Omental fat pad (tissue), 4 donors: ENCODE data around the gene PLA2R1. TPM values are rescaled to one million over a fixed set of nuclear protein-coding genes. Genes with fewer than 3 reads are reported as not detected.

ENCODE experiments used
- ATAC-seq: fragments of 150-250 bp; one replicate; pipeline ENCODE4 v1.9.1; 2016; ENCODE audit warnings: mild to moderate bottlenecking, moderate library complexity; ENCODE audit not compliant: low FRiP score
- DNase-seq: peaks from one replicate; pipeline ENCODE4 v3.0.0-alpha.2; 2019; ENCODE audit warnings: low spot score
- CTCF ChIP-seq, 3 donors: fragments of 450-650 bp; IDR thresholded peaks; one replicate each; pipeline ENCODE4 v1.5.1; 2016 to 2017; ENCODE audit warnings: antibody characterized with exemption in 3 of 3, mild to moderate bottlenecking in 3 of 3, moderate library complexity in 2 of 3
- total RNA-seq, 4 donors: library from RNA; depleted of rRNA; stranded (reverse); fragments of >200 nt; gene quantifications; one replicate each; pipeline ENCODE4 v1.1.0, GENCODE V29; 2016

The PLA2R1 gene
- total RNA-seq, 4 donors from 2014 or later: 6.5 to 13.5 (median 12.5) TPM

DNA sequence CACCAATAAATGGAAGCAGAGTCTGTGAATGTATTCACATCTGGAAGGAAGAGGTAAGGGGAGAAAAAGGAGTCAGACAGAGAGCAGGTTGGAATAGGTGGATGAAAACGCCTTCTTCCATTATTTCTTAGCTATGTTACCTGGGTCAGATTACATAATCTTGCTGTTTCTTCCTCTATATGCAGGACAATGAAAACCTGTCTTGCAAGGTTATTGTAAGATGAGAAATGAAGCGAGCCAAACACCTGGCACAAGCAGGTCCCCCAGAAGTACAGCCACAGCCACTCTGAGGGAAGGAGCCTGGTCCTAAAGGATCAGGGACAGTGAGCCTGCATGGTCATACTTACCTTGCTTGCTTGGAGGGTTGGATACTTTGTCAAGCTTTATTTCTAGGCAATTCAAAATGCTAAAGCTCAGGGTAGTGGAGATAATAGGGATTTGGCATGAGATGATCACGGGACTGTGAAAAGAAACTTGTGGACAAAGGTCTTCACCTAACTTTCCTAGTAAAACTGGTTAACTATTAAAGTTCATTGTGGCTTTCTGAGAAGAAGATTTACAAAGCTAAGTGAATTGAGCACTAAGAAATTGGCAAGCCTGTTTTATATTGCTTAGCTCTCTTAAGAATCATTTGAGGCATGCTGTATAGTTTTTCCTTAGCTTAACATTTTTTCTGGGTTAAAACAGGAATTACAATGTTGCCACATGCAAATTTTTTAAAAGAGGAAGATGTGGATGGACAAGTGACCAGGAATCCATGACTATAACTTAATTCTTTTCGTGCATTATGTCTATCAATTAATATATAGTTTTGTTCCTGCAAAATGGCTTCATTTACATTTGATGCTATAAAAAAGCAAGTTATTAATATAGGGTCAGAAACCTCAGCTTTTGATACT, 15.7 kb upstream of the PLA2R1 start:
- no peak for TF ChIP-seq CTCF (IDR thresholded peaks at IDR 0.05)

GRCh38 chr2:160076914-160077313, 14.5 kb upstream of the PLA2R1 start:
- no peak for DNase-seq
- no peak for ATAC-seq
- no peak for TF ChIP-seq CTCF (IDR thresholded peaks at IDR 0.05)

More for the DNA sequence above, 15.7 kb upstream of the PLA2R1 start:
- ATAC-seq (no peak), DNase-seq (no peak)

- DNase-seq: no peak
- ATAC-seq: no peak
- TF ChIP-seq CTCF (IDR thresholded peaks at IDR 0.05): no peak
Observed at GRCh38 chr2:160076241-160076640, 13.8 kb upstream of the PLA2R1 start.

- DNase-seq: no peak
- no peak for TF ChIP-seq CTCF (IDR thresholded peaks at IDR 0.05)
- ATAC-seq: no peak
Observed at GRCh38 chr2:160075171-160075570, 12.8 kb upstream of the PLA2R1 start.

DNA sequence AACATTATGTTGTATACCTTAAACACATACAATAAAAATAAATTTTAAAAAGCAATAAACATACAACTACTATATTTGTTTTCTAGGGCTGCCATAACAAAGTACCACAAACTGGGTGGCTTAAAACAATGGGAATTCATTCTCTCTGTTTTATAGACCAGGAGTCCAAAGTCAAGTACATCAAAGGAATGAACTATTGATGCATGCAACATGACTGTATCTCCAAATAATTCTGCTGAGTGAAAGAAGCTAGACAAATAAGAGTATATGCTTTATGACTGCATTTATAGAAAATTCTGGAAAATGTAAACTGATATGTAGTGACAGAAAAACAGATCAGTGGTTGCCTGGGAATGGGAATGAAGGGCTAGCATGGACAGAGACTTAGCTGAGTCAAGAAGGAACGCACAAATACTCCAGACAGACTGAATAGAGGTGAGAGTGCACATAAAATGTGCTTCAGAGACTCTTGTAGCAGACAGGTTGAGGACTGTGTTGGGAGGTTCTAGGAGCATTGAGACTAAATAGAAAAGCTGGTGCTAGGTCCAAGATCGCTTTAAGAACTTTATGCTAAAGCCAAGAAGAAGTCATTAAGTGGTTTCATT, 11.0 kb upstream of the PLA2R1 start:
- ATAC-seq (no peak), DNase-seq (no peak)
- TF ChIP-seq CTCF (IDR thresholded peaks at IDR 0.05): no peak

DNA sequence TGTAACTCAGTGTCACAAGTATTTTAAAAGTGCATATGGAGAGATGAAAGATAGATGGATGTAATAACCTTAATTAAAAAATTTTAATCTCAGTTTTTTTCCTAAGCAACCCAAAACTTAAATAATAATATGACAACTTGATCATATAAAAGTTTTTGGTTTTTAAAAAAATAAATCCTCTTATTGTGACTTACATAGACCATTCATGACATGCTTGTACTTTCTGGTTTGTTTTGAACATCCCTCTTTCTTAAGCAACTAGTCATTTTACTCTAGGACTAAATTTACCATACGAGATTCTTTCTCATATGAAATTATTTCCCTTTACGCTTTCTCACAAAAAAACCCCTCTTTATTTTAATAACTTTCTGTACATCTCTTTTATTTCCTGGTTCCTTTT, 6.5 kb upstream of the PLA2R1 start:
- TF ChIP-seq CTCF (IDR thresholded peaks at IDR 0.05): no peak
- no peak for DNase-seq
- ATAC-seq: no peak

DNA sequence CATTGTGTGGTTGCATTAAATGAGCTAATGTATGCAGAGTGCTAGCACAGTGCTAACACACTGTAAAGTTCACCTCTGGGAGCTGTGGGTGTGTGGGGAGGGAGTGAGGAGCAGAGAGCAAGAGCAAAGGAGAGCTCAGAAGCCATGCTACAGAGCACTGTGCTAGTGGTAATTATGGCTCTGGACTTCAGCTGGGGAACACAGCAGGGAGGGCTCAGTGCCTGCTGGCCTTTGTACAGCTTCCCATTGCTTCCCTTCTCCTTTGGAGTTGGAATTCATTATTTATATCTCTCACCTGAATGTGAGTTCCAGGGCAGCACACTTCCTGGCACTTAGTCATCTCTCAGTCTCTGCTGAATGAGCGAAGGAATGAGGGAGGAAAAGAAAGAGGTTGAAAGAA, 2.5 kb upstream of the PLA2R1 start:
- ATAC-seq (no peak), DNase-seq (no peak)
- TF ChIP-seq CTCF (IDR thresholded peaks at IDR 0.05): no peak
